ENCODE measurements around the gene CENPU. TPM values are rescaled to one million over a fixed set of nuclear protein-coding genes. Genes with fewer than 3 reads are reported as not detected.
A peak's percentile ranks its signal among the peaks of the same experiment; 100 is the strongest.

Gene CENPU
- total and polyA plus RNA-seq, 2 of the 8 experiments (the other 6 are each of a cell fraction or from before 2014, with no cell fraction given): 32.1 to 122 TPM

GRCh38 chr4:184648313-184649025 is 85.4 kb downstream of the CENPU start (continued):
- TF ChIP-seq JUN (IDR thresholded peaks at IDR 0.05; ENCODE audit: low read depth, low read length) (no peak), E2F6 (IDR thresholded peaks at IDR 0.05) (no peak), KDM4A (IDR thresholded peaks at IDR 0.05; ENCODE audit: low read depth, low read length, severe bottlenecking) (peak; percentile 52)

All from H1 (cell line).